Liver (tissue), 9 donors: ENCODE data around the gene RAB11A. TPM values are rescaled to one million over a fixed set of nuclear protein-coding genes. Genes with fewer than 3 reads are reported as not detected.

ENCODE experiments used
- DNase-seq: peaks from one replicate; pipeline ENCODE4 v3.0.0-alpha.2; 2017; ENCODE audit warnings: low spot score
- H3K27ac ChIP-seq, 2 donors: one replicate each; pipeline ENCODE4 v1.7.0; 2013; ENCODE audit warnings: inconsistent platforms in 2 of 2, low read length in 2 of 2, control low read depth in 1 of 2, low read depth in 1 of 2, mild to moderate bottlenecking in 1 of 2
- H3K27me3 ChIP-seq, 4 donors: one replicate each; pipeline versions ENCODE4 v1.6.1 to v1.7.0; 2013; ENCODE audit warnings: low read length in 3 of 4, inconsistent platforms in 1 of 4, mild to moderate bottlenecking in 1 of 4, moderate library complexity in 1 of 4; ENCODE audit not compliant: control insufficient read depth in 4 of 4, insufficient read depth in 4 of 4
- H3K36me3 ChIP-seq, 4 donors: one replicate each; pipeline versions ENCODE4 v1.6.1 to v1.7.0; 2013; ENCODE audit warnings: low read length in 3 of 4, mild to moderate bottlenecking in 3 of 4, low read depth in 1 of 4, moderate library complexity in 1 of 4; ENCODE audit not compliant: control insufficient read depth in 4 of 4, insufficient read depth in 3 of 4
- H3K4me1 ChIP-seq, 4 donors: one replicate each; pipeline versions ENCODE4 v1.6.1 to v1.7.0; 2013; ENCODE audit warnings: low read length in 3 of 4, mild to moderate bottlenecking in 3 of 4, moderate library complexity in 1 of 4; ENCODE audit not compliant: control insufficient read depth in 4 of 4, insufficient read depth in 4 of 4
- H3K4me3 ChIP-seq, 3 donors: one replicate each; pipeline versions ENCODE4 v1.6.1 to v1.7.0; 2013; ENCODE audit warnings: low read length in 3 of 3, control low read depth in 1 of 3, low read depth in 1 of 3, mild to moderate bottlenecking in 1 of 3
- H3K9ac ChIP-seq, 2 donors: one replicate each; pipeline ENCODE4 v1.7.0; 2013; ENCODE audit warnings: low read length in 2 of 2, mild to moderate bottlenecking in 2 of 2, moderate library complexity in 2 of 2, control low read depth in 1 of 2, low read depth in 1 of 2
- H3K9me3 ChIP-seq, 4 donors: one replicate each; pipeline versions ENCODE4 v1.6.1 to v1.7.0; 2013; ENCODE audit warnings: low read length in 3 of 4; ENCODE audit not compliant: control insufficient read depth in 4 of 4
- ATF3 ChIP-seq: IDR thresholded peaks from 2 replicates; pipeline ENCODE4 v1.6.1; 2016; ENCODE audit warnings: antibody characterized with exemption
- CTCF ChIP-seq: fragments of 150-350 bp; IDR thresholded peaks from 2 replicates; pipeline ENCODE4 v1.5.1; 2017; ENCODE audit warnings: improper control_type of control experiment, low read depth, low read length; ENCODE audit not compliant: missing input control
- EGR1 ChIP-seq, 2 donors: IDR thresholded peaks; 2 replicates each; pipeline ENCODE4 v1.6.1; 2016 to 2018; ENCODE audit warnings: antibody characterized with exemption in 2 of 2, low read depth in 2 of 2
- FOXA1 ChIP-seq: IDR thresholded peaks from 2 replicates; pipeline ENCODE4 v1.6.1; 2016; ENCODE audit warnings: antibody characterized with exemption
- FOXA2 ChIP-seq: IDR thresholded peaks from 2 replicates; pipeline ENCODE4 v1.6.1; 2016; ENCODE audit warnings: antibody characterized with exemption
- GABPA ChIP-seq, 2 donors: IDR thresholded peaks in 1 of 2; conservative IDR thresholded peaks in 1 of 2; 2 replicates each; pipeline ENCODE4 v1.6.1; 2016; ENCODE audit warnings: antibody characterized with exemption in 2 of 2, mild to moderate bottlenecking in 1 of 2, moderate library complexity in 1 of 2
- HNF4A ChIP-seq, 2 donors: conservative IDR thresholded peaks; 2 replicates each; pipeline ENCODE4 v1.6.1; 2016; ENCODE audit warnings: antibody characterized with exemption in 2 of 2, mild to moderate bottlenecking in 2 of 2
- HNF4G ChIP-seq: IDR thresholded peaks from 2 replicates; pipeline ENCODE4 v1.6.1; 2016; ENCODE audit warnings: antibody characterized with exemption
- NR2F2 ChIP-seq: IDR thresholded peaks from 2 replicates; pipeline ENCODE4 v1.6.1; 2016; ENCODE audit warnings: antibody characterized with exemption
- REST ChIP-seq: IDR thresholded peaks from 2 replicates; pipeline ENCODE4 v1.6.1; 2016; ENCODE audit warnings: antibody characterized with exemption, mild to moderate bottlenecking
- RXRA ChIP-seq, 2 donors: IDR thresholded peaks; 2 replicates each; pipeline ENCODE4 v1.6.1; 2017 to 2018; ENCODE audit warnings: antibody characterized with exemption in 2 of 2, mild to moderate bottlenecking in 1 of 2
- SP1 ChIP-seq: IDR thresholded peaks from 2 replicates; pipeline ENCODE4 v1.6.1; 2018; ENCODE audit warnings: antibody characterized with exemption, mild to moderate bottlenecking
- TAF1 ChIP-seq: conservative IDR thresholded peaks from 2 replicates; pipeline ENCODE4 v1.6.1; 2016; ENCODE audit warnings: antibody characterized with exemption, mild to moderate bottlenecking
- YY1 ChIP-seq: IDR thresholded peaks from 2 replicates; pipeline ENCODE4 v1.6.1; 2016; ENCODE audit warnings: antibody characterized with exemption, mild to moderate bottlenecking
- WGBS: extraction: QIAGEN DNeasy Blood & Tissue Kit; methylation state at CpG from one replicate; pipeline ENCODE4 v1.1.7; 2013; 5-methylcytosine and 5-hydroxymethylcytosine counted together
- polyA plus RNA-seq, 2 donors: library from polyadenylated mRNA; stranded (reverse) in 1 of 2; unstranded in 1 of 2; fragments of 200-250 nt in 1 of 2; fragments of >200 nt in 1 of 2; fragmentation: Nextera tagmentation in 1 of 2; extraction: Ambion mirVana in 1 of 2; gene quantifications; one replicate each; pipeline versions ENCODE4 v1.2.1 to v1.2.3, GENCODE V29; 2013 to 2015
- total RNA-seq, 2 donors: library from RNA; depleted of rRNA; stranded (reverse); fragments of >200 nt; gene quantifications; one replicate each; pipeline ENCODE4 v1.2.3, GENCODE V29; 2014
- TF ChIP-seq, protein P1 (sequence below): IDR thresholded peaks from 2 replicates; pipeline ENCODE4 v1.6.1; 2016; ENCODE audit warnings: antibody characterized with exemption
- donor health status: healthy.
- donor health status: healthy.
- donor health status: healthy.
- donor health status: healthy.
- donor health status: healthy.

RAB11A gene
- total and polyA plus RNA-seq, 4 donors = 40.6 to 100 (median 81.7) TPM

- H3K9ac ChIP-seq = no peak overlapping the region
- H3K4me1 ChIP-seq = no peaks in the 10 kb centered on the region
- DNase-seq = no peak
- H3K36me3 ChIP-seq = peaks cover 0 to 1% (median 0%) of the 10 kb centered on the region in 4 donors
- H3K27ac ChIP-seq = no peak overlapping the region
- H3K27me3 ChIP-seq = no peaks in the 10 kb centered on the region
- H3K4me3 ChIP-seq = no peak overlapping the region
- H3K9me3 ChIP-seq = no peaks in the 10 kb centered on the region
- TF ChIP-seq NR2F2 = no peak
- TF ChIP-seq FOXA2 = no peak
- no peak for TF ChIP-seq RXRA (IDR thresholded peaks at IDR 0.05)
- no peak for TF ChIP-seq FOXA1
- TF ChIP-seq HNF4A (conservative IDR thresholded peaks at IDR 0.05) = no peak
- TF ChIP-seq, protein P1, sequence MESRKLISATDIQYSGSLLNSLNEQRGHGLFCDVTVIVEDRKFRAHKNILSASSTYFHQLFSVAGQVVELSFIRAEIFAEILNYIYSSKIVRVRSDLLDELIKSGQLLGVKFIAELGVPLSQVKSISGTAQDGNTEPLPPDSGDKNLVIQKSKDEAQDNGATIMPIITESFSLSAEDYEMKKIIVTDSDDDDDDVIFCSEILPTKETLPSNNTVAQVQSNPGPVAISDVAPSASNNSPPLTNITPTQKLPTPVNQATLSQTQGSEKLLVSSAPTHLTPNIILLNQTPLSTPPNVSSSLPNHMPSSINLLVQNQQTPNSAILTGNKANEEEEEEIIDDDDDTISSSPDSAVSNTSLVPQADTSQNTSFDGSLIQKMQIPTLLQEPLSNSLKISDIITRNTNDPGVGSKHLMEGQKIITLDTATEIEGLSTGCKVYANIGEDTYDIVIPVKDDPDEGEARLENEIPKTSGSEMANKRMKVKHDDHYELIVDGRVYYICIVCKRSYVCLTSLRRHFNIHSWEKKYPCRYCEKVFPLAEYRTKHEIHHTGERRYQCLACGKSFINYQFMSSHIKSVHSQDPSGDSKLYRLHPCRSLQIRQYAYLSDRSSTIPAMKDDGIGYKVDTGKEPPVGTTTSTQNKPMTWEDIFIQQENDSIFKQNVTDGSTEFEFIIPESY = no peak
- no peak for TF ChIP-seq YY1
- no peak for TF ChIP-seq GABPA (IDR thresholded peaks at IDR 0.05 in 1 of 2, conservative IDR thresholded peaks at IDR 0.05 in 1 of 2)
- TF ChIP-seq REST = no peak
- no peak for TF ChIP-seq TAF1
- no peak for TF ChIP-seq EGR1 (IDR thresholded peaks at IDR 0.05; ENCODE audit: low read depth in 2 of 2)
- WGBS = 88% methylated on average over 7 of the region's 7 CpGs
These were observed 46.9 kb downstream of the RAB11A start for GRCh38 chr15:65916041-65916663.

DNA sequence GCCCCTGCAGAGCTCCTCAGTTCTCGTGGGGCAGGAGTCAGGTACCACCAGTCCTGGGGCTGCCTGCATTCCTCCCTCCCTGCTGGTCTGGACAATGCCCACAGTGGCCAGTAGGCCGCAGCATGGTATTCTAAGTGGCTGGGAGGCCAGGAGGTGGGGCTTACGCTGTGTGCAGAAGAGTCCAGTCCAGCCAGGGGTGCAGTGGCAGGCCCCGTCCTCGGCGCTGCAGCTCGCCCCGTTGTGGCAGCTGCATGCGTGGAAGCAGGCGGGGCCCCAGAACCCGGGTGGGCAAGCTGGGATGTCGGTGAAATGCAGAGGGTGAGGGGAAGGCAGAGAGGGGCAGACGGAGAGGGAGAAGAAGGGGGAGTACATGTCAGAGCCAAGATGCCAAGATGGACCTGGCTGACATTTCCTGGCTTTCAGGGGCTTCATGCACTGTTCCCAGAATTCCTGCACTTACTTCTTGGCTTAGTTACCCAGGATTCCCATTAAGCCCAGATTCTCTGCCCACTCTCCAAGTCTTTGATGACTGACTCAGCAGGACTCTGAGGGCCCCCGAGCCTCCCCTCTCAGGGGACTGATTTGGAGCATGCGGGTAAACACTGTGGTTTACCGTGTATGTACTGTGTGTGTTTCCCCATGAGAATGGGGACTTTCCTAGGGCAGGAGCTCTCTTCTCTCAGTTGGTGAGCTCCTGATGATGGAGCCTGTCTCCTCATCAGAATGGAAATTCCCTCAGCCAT is 47.5 kb downstream of the RAB11A start:
- peak; percentile 46 for DNase-seq
- H3K4me3 ChIP-seq = no peak overlapping the region
- H3K4me1 ChIP-seq = no peaks in the 10 kb centered on the region
- H3K27me3 ChIP-seq = no peaks in the 10 kb centered on the region
- 58% methylated on average over 16 of the region's 16 CpGs for WGBS
- no peaks in the 10 kb centered on the region for H3K9me3 ChIP-seq
- H3K36me3 ChIP-seq = no peaks in the 10 kb centered on the region
- no peak overlapping the region for H3K9ac ChIP-seq
- H3K27ac ChIP-seq = no peak overlapping the region
- peak in 1 of 2 donors; percentile 32 for TF ChIP-seq HNF4A (conservative IDR thresholded peaks at IDR 0.05)
- no peak for TF ChIP-seq YY1
- peak; percentile 45 for TF ChIP-seq CTCF
- no peak for TF ChIP-seq RXRA (IDR thresholded peaks at IDR 0.05)
- no peak for TF ChIP-seq NR2F2
- TF ChIP-seq, protein P1 = no peak
- no peak for TF ChIP-seq EGR1 (IDR thresholded peaks at IDR 0.05; ENCODE audit: low read depth in 2 of 2)
- no peak for TF ChIP-seq FOXA1
- TF ChIP-seq TAF1 = no peak
- TF ChIP-seq REST = no peak
- TF ChIP-seq ATF3 = no peak
- TF ChIP-seq FOXA2 = no peak
- no peak for TF ChIP-seq HNF4G
- TF ChIP-seq SP1 = no peak
